H1 (cell line): ENCODE data around the gene DCLK1.

Source experiments
- CEBPB ChIP-seq: IDR thresholded peaks from 2 replicates; pipeline ENCODE4 v1.6.1; 2012; ENCODE audit warnings: low read depth, low read length
- EGR1 ChIP-seq: IDR thresholded peaks from 2 replicates; pipeline ENCODE4 v1.6.1; 2011; ENCODE audit warnings: low read depth, low read length, borderline replicate concordance
- RXRA ChIP-seq: IDR thresholded peaks from 2 replicates; pipeline ENCODE4 v1.6.1; 2011; ENCODE audit warnings: low read depth, mild to moderate bottlenecking, low read length, moderate library complexity; ENCODE audit not compliant: insufficient read depth
- TAF1 ChIP-seq: IDR thresholded peaks from 2 replicates; pipeline ENCODE4 v1.6.1; 2011; ENCODE audit warnings: mild to moderate bottlenecking, low read depth, low read length

DNA sequence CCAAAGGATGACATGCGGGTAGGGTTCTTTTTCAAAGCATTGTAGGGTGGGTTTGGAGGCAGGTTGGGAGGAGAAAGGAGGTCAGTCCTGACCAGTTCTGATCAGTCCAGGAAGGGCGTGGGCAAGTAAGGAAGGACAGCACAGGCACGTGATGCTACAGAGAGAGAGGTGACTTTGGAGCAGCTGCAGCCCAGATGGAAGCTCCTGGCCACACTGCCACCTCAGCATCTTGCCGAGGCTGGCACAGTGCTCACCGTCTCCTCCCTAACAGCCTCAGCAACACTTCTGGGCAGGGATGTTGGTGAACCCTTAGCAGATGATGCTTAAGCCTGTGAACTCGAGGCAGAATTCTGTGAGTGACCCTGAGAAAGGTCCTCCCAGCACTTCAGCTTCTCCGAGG, 155.1 kb downstream of the DCLK1 start:
- TF ChIP-seq TAF1 (no peak), EGR1 (no peak), CEBPB (no peak), RXRA (no peak)
